Measurements from ENCODE around the gene PRR23E.

- TF ChIP-seq CTCF (IDR thresholded peaks at IDR 0.05): no peak
- no peak for TF ChIP-seq POLR2A (IDR thresholded peaks at IDR 0.05)
Observed at GRCh38 chr3:127182848-127183714, 9.8 kb upstream of the PRR23E start.
